Testis (tissue), 3 donors: ENCODE results near the gene DEFB132. TPM values are rescaled to one million over a fixed set of nuclear protein-coding genes. Genes with fewer than 3 reads are reported as not detected.

Experiments used
- DNase-seq: peaks from one replicate; pipeline ENCODE4 v3.0.0-alpha.2; 2019
- H3K27ac ChIP-seq, 2 donors: fragments of 200-600 bp; sonication (generic); one replicate each; pipeline ENCODE4 v1.5.1; 2019
- H3K27me3 ChIP-seq: fragments of 200-600 bp; sonication (generic); one replicate; pipeline ENCODE4 v1.5.1; 2019
- H3K36me3 ChIP-seq: fragments of 200-600 bp; sonication (generic); one replicate; pipeline ENCODE4 v1.5.1; 2017; ENCODE audit warnings: low read depth; ENCODE audit errors: missing control alignments
- H3K4me1 ChIP-seq: fragments of 200-600 bp; sonication (generic); one replicate; pipeline ENCODE4 v1.5.1; 2019
- H3K4me3 ChIP-seq, 2 donors: fragments of 200-600 bp; sonication (generic); one replicate each; pipeline ENCODE4 v1.5.1; 2017 to 2019
- H3K9me3 ChIP-seq: fragments of 200-600 bp; sonication (generic); one replicate; pipeline ENCODE4 v1.5.1; 2017
- POLR2A ChIP-seq: fragments of 450-650 bp; IDR thresholded peaks from one replicate; pipeline ENCODE4 v1.6.1; 2017; ENCODE audit warnings: antibody characterized with exemption, mild to moderate bottlenecking, moderate library complexity
- whole genome bisulfite sequencing, 2 donors: methylation state at CpG; one replicate each; pipeline ENCODE4 v1.1.5; 2018; 5-methylcytosine and 5-hydroxymethylcytosine counted together
- intact Hi-C: fragments of 100-400 bp; cut with DNase I; formaldehyde crosslinking; loops from one replicate; pipeline ENCODE4 v1.15.1; 2023; ENCODE audit warnings: low total_unique reads
- polyA plus RNA-seq: library from polyadenylated mRNA; stranded (reverse); fragments of 350-450 nt; fragmentation: Illumina TruSeq; extraction: RNeasy Lipid Tissue Mini Kit (QIAGEN cat#74804); gene quantifications from one replicate; pipeline ENCODE4 v1.2.3, GENCODE V29; 2014; ENCODE audit warnings: low read depth, low replicate concordance; ENCODE audit not compliant: insufficient read depth
- total RNA-seq, 2 donors: library from RNA; depleted of rRNA; stranded (reverse); fragments of >200 nt; gene quantifications; one replicate each; pipeline ENCODE4 v1.2.3, GENCODE V29; 2016
- TF ChIP-seq, protein P1 (sequence below), 3 experiments: fragments of 450-650 bp in 2 of 3; fragments of 200-600 bp in 1 of 3; sonication (generic) in 1 of 3; IDR thresholded peaks; one replicate each; pipeline ENCODE4 v1.5.1; 2016 to 2019; ENCODE audit warnings: antibody characterized with exemption in 3 of 3, mild to moderate bottlenecking in 2 of 3, moderate library complexity in 1 of 3

The DEFB132 gene
- total and polyA plus RNA-seq, 3 donors from 2014 or later, result not detected

DNA sequence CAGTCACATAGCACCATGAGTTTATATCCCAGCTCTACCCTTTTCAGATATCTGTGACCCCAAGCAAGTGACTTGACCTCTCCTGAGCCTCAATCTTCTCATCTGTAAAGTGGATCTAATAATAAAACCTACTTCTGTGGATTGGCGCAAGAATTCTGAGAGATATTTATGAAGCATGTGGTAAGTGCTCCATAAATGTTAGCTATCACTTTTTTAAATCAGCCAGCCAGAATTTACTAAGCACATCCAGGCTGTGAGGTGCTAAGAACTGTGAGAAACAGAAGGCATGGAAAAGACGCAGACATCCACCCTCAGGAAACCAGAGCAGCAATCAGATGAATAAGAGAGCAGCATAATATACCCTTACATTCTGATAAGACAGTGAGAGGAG lies 32.2 kb downstream of the DEFB132 start:
- Histone ChIP-seq H3K36me3 (no peaks in the 10 kb centered on the region), H3K4me3 (peak overlapping the region; percentile 46 to 72), H3K9me3 (no peaks in the 10 kb centered on the region), H3K27ac (peak overlapping the region; percentile 54 to 64), H3K4me1 (peaks cover 15% of the 10 kb centered on the region), H3K27me3 (no peaks in the 10 kb centered on the region)
- 26 to 35% methylated on average over 2 of the region's 2 CpGs for WGBS, 2 donors
- TF ChIP-seq, protein P1, sequence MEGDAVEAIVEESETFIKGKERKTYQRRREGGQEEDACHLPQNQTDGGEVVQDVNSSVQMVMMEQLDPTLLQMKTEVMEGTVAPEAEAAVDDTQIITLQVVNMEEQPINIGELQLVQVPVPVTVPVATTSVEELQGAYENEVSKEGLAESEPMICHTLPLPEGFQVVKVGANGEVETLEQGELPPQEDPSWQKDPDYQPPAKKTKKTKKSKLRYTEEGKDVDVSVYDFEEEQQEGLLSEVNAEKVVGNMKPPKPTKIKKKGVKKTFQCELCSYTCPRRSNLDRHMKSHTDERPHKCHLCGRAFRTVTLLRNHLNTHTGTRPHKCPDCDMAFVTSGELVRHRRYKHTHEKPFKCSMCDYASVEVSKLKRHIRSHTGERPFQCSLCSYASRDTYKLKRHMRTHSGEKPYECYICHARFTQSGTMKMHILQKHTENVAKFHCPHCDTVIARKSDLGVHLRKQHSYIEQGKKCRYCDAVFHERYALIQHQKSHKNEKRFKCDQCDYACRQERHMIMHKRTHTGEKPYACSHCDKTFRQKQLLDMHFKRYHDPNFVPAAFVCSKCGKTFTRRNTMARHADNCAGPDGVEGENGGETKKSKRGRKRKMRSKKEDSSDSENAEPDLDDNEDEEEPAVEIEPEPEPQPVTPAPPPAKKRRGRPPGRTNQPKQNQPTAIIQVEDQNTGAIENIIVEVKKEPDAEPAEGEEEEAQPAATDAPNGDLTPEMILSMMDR (IDR thresholded peaks at IDR 0.05), result no peak
- TF ChIP-seq POLR2A, result no peak
- intact Hi-C loops, result no loop called here
- no peak for DNase-seq

GRCh38 chr20:290084-290831 lies 32.7 kb downstream of the DEFB132 start, which contains the start of gene C20orf96:
C20orf96 (minus strand) TSS chr20:290750; CDS start chr20:290610, 140 bp downstream.
- peak within 1 kb of the TSS; percentile 54 to 64 for H3K27ac ChIP-seq
- intact Hi-C loops, result no loop called here
- TF ChIP-seq, protein P1 (IDR thresholded peaks at IDR 0.05), result peak in 2 of 3 experiments; percentile 33 to 48
- TF ChIP-seq POLR2A, result no peak
- no peaks in the 10 kb centered on the region for H3K36me3 ChIP-seq
- H3K9me3 ChIP-seq, result no peaks in the 10 kb centered on the region
- peak within 1 kb of the TSS; percentile 46 to 72 for H3K4me3 ChIP-seq
- peak; percentile 95 for DNase-seq
- H3K27me3 ChIP-seq, result no peaks in the 10 kb centered on the region
- WGBS, 2 donors, result 1% methylated on average over 43 of the region's 43 CpGs
- peaks cover 15% of the 10 kb centered on the region for H3K4me1 ChIP-seq

DNA sequence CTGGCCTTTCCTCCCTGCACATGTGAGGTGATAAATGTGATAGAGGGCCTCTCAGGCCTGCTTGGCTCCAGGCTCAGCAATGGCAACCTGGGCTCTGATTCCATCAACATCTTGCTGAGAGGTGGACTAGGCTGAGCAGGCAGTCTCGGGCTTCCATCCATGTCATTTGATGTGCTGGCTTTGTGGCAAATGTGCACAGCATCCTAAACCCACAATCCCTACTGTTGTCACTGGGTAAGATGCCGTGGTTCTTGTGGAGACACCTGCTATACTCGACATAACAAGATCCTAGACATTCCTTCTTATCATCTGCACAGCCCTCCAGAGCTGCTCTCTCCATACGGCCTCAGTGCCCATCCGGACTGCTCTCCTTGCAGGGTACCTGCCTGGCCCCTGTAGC lies 37.1 kb downstream of the DEFB132 start:
- intact Hi-C loops, result no loop called here
- no peaks in the 10 kb centered on the region for H3K27me3 ChIP-seq
- H3K4me3 ChIP-seq, result no peak overlapping the region
- no peaks in the 10 kb centered on the region for H3K9me3 ChIP-seq
- no peak for DNase-seq
- WGBS, 2 donors, result 87 to 89% methylated on average over 5 of the region's 5 CpGs
- H3K4me1 ChIP-seq, result peaks cover 18% of the 10 kb centered on the region
- no peaks in the 10 kb centered on the region for H3K36me3 ChIP-seq
- TF ChIP-seq, protein P1 (IDR thresholded peaks at IDR 0.05), result no peak
- no peak for TF ChIP-seq POLR2A
- no peak overlapping the region for H3K27ac ChIP-seq

GRCh38 chr20:295804-296203 lies 38.3 kb downstream of the DEFB132 start:
- H3K9me3 ChIP-seq, result no peaks in the 10 kb centered on the region
- WGBS, 2 donors, result 53 to 75% methylated on average over 4 of the region's 4 CpGs
- no peak for DNase-seq
- H3K27me3 ChIP-seq, result no peaks in the 10 kb centered on the region
- peaks cover 27% of the 10 kb centered on the region for H3K4me1 ChIP-seq
- TF ChIP-seq, protein P1 (IDR thresholded peaks at IDR 0.05), result no peak
- TF ChIP-seq POLR2A, result no peak
- intact Hi-C loops, result no loop called here
- H3K4me3 ChIP-seq, result peak overlapping the region in 1 of 2 donors; percentile 89
- no peak overlapping the region for H3K27ac ChIP-seq
- H3K36me3 ChIP-seq, result no peaks in the 10 kb centered on the region
